ENCODE data around the gene GRB7.
"Not testable (repeated sequence)": the region's sequence is repeated elsewhere in the genome, so short reads cannot be mapped to it uniquely, and the experiment has no call there.

GRB7 gene

DNA sequence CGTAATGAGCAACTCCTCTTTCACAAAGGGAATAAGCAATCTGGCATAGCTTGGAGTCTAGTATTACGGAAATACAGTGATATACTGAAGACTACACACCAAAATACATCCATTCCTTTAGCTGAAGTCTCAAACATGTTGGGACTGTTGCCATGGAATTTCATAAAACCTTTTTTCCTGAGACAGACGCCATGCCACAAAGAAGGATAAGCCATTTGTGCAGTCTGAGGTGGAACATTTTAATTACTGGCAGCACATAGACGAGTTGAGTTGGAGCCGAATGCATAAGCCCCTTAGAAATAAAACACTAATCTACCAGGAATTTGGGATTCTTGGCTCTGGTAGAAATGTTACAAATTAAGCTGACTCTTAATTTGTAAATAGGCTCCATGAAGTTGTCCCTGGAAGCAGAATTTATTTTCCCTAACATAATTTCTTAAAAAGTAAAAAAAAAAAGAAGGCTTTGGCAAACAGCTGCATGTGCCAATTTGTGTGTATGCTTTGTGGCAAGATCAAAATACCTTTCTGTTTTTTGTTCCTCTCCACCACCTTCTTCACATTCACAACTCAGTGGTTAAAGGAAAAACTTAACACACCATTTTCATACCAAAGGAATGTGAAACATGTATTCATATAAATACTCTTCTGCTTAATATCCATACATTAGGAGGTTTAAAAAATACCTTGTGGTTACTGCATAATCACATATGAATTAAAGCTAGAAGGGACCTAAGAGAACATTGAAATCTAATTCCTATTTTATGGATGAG, 25.5 kb downstream of the GRB7 start:
- no peak overlapping the region for H3K4me3 ChIP-seq (ENCODE audit: control insufficient read depth in 1 of 7, extremely low read depth in 1 of 7, insufficient read depth in 4 of 7, low read depth in 2 of 7, low read length in 6 of 7)
- no peaks in the 10 kb centered on the region for H3K9me3 ChIP-seq (ENCODE audit: control extremely low read depth in 1 of 5, control insufficient read depth in 4 of 5, insufficient read depth in 2 of 5, low read depth in 1 of 5, low read length in 4 of 5)
- DNase-seq, result no peak
- no CpG with 5 or more reads among the region's 5 CpGs for WGBS (ENCODE audit: insufficient coverage)
- H3K4me1 ChIP-seq (ENCODE audit: control extremely low read depth in 1 of 4, control insufficient read depth in 4 of 4, insufficient read depth in 4 of 4, low read length in 3 of 4), result peaks cover 0 to 6% (median 4%) of the 10 kb centered on the region in 4 experiments
- H3K27ac ChIP-seq (ENCODE audit: insufficient read depth in 1 of 2, low read depth in 1 of 2, low read length in 2 of 2, poor library complexity in 1 of 2, severe bottlenecking in 2 of 2), result no peak overlapping the region
- ChIA-PET POLR2A (no interaction called here), CTCF (no interaction called here)
- H3K36me3 ChIP-seq (ENCODE audit: control insufficient read depth in 4 of 4, insufficient read depth in 4 of 4, low read length in 3 of 4), result no peaks in the 10 kb centered on the region
- peaks cover 0 to 11% (median 8%) of the 10 kb centered on the region in 5 experiments for H3K27me3 ChIP-seq (replicated peaks in 2 of 5; ENCODE audit: control insufficient read depth in 4 of 5, insufficient read depth in 5 of 5, low read length in 4 of 5)

DNA sequence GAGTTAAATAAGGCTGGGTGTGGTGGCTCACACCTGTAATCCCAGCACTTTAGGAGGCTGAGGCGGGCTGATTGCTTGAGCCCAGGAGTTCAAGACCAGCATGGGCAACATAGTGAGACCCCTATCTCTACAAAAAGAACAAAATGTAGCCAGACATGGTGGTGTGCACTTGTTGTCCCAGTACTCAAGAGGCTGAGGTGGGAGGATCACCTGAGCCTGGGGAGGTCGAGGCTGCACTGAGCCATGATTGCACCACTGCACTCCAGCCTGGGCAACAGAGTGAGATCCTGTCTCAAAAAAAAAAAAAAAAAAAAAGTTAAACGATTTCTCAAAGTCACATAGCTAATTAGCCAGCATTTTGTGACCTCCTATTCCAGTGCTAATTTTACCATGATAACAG, 26.4 kb downstream of the GRB7 start:
- H3K4me1 ChIP-seq (ENCODE audit: control extremely low read depth in 1 of 4, control insufficient read depth in 4 of 4, insufficient read depth in 4 of 4, low read length in 3 of 4); H3K4me3 ChIP-seq (ENCODE audit: control insufficient read depth in 1 of 7, extremely low read depth in 1 of 7, insufficient read depth in 4 of 7, low read depth in 2 of 7, low read length in 6 of 7); CTCF ChIA-PET; H3K36me3 ChIP-seq (ENCODE audit: control insufficient read depth in 4 of 4, insufficient read depth in 4 of 4, low read length in 3 of 4); POLR2A ChIA-PET; DNase-seq; H3K27ac ChIP-seq (ENCODE audit: insufficient read depth in 1 of 2, low read depth in 1 of 2, low read length in 2 of 2, poor library complexity in 1 of 2, severe bottlenecking in 2 of 2); H3K9me3 ChIP-seq (ENCODE audit: control extremely low read depth in 1 of 5, control insufficient read depth in 4 of 5, insufficient read depth in 2 of 5, low read depth in 1 of 5, low read length in 4 of 5): not testable (repeated sequence)
- WGBS (ENCODE audit: insufficient coverage), result no CpG with 5 or more reads among the region's 3 CpGs
- H3K27me3 ChIP-seq (replicated peaks in 2 of 5; ENCODE audit: control insufficient read depth in 4 of 5, insufficient read depth in 5 of 5, low read length in 4 of 5), result peaks cover 0 to 13% (median 8%) of the 10 kb centered on the region in 5 experiments

DNA sequence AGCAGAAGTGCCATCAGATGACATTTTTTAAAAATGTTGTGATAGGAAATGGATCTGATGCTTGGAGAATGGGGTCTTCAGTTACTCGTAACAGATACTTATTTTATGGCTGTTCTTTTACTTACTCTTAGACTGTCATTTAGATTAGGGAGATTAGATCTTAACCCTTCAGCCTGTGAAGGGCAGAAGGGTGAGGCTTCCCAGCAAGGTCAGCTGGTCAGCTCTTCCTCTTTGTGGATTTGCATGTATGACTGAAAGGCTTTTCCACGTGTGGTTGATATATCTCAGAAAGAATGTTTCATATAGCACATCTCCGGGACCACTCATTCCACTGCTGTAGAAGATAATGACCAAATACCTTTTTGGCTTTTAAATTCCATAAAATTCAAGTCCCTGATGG, 27.4 kb downstream of the GRB7 start:
- H3K4me3 ChIP-seq (ENCODE audit: control insufficient read depth in 1 of 7, extremely low read depth in 1 of 7, insufficient read depth in 4 of 7, low read depth in 2 of 7, low read length in 6 of 7), result no peak overlapping the region
- H3K27me3 ChIP-seq (replicated peaks in 2 of 5; ENCODE audit: control insufficient read depth in 4 of 5, insufficient read depth in 5 of 5, low read length in 4 of 5), result peaks cover 0 to 11% (median 9%) of the 10 kb centered on the region in 5 experiments
- 100% methylated on average over 1 of the region's 3 CpGs for WGBS (ENCODE audit: insufficient coverage)
- CTCF ChIA-PET, result interaction anchor here (1.2 kb wide), 1 partner anchor 16 kb away, joined by 3 read pairs; no protein-coding TSS in a partner anchor
- H3K9me3 ChIP-seq (ENCODE audit: control extremely low read depth in 1 of 5, control insufficient read depth in 4 of 5, insufficient read depth in 2 of 5, low read depth in 1 of 5, low read length in 4 of 5), result no peaks in the 10 kb centered on the region
- POLR2A ChIA-PET, result no interaction called here
- no peak overlapping the region for H3K27ac ChIP-seq (ENCODE audit: insufficient read depth in 1 of 2, low read depth in 1 of 2, low read length in 2 of 2, poor library complexity in 1 of 2, severe bottlenecking in 2 of 2)
- DNase-seq, result no peak
- no peaks in the 10 kb centered on the region for H3K4me1 ChIP-seq (ENCODE audit: control extremely low read depth in 1 of 4, control insufficient read depth in 4 of 4, insufficient read depth in 4 of 4, low read length in 3 of 4)
- H3K36me3 ChIP-seq (ENCODE audit: control insufficient read depth in 4 of 4, insufficient read depth in 4 of 4, low read length in 3 of 4), result no peaks in the 10 kb centered on the region

DNA sequence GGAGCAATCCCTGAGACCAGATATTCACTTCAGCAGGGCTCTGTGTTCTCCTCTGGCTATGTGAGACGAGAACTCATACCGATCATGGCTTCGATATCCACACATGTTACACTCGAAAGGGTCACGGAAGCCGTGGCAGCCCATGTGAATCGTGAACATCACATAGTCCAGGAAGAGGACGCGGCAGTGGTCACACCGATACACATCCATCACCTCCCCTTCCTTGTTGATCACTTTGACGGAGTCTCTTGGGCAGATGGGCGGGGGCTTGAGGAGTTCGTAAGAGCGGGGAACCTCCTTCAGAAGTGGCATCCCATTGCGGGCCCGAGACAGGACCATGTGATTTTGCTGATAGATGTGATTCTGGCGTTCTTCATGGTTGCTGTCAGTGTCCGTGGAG, 28.0 kb downstream of the GRB7 start:
- Histone ChIP-seq H3K4me1 (ENCODE audit: control extremely low read depth in 1 of 4, control insufficient read depth in 4 of 4, insufficient read depth in 4 of 4, low read length in 3 of 4) (no peaks in the 10 kb centered on the region), H3K9me3 (ENCODE audit: control extremely low read depth in 1 of 5, control insufficient read depth in 4 of 5, insufficient read depth in 2 of 5, low read depth in 1 of 5, low read length in 4 of 5) (no peaks in the 10 kb centered on the region)

DNA sequence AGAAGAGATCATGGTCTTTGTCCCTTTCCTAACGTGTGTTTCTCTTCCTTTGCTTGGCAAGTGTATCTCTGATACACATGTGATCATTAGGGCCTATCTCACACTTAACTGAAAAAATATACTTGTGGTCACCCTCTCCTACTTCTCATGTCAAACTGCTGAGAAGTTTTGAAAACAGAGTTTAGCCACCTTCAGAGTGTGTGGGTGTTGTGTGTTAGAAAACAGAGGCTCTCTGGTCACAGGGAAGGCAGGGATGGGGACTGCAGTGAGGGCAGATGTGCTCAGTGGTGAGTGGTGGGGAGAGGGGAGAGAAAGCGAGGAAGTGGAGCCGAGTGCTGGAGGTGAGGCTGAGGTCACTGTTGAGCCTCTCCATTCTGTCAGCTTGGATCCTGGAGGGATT, 29.4 kb downstream of the GRB7 start:
- Histone ChIP-seq H3K4me1 (ENCODE audit: control extremely low read depth in 1 of 4, control insufficient read depth in 4 of 4, insufficient read depth in 4 of 4, low read length in 3 of 4) (no peaks in the 10 kb centered on the region), H3K9me3 (ENCODE audit: control extremely low read depth in 1 of 5, control insufficient read depth in 4 of 5, insufficient read depth in 2 of 5, low read depth in 1 of 5, low read length in 4 of 5) (no peaks in the 10 kb centered on the region), H3K27ac (ENCODE audit: insufficient read depth in 1 of 2, low read depth in 1 of 2, low read length in 2 of 2, poor library complexity in 1 of 2, severe bottlenecking in 2 of 2) (no peak overlapping the region), H3K4me3 (ENCODE audit: control insufficient read depth in 1 of 7, extremely low read depth in 1 of 7, insufficient read depth in 4 of 7, low read depth in 2 of 7, low read length in 6 of 7) (no peak overlapping the region), H3K27me3 (replicated peaks in 2 of 5; ENCODE audit: control insufficient read depth in 4 of 5, insufficient read depth in 5 of 5, low read length in 4 of 5) (peaks cover 0 to 12% (median 8%) of the 10 kb centered on the region in 5 experiments), H3K36me3 (ENCODE audit: control insufficient read depth in 4 of 4, insufficient read depth in 4 of 4, low read length in 3 of 4) (no peaks in the 10 kb centered on the region)
- DNase-seq, result no peak
- ChIA-PET CTCF (interaction anchor here (1.1 kb wide), 1 partner anchor 12 kb away, joined by 3 read pairs; no protein-coding TSS in a partner anchor), POLR2A (no interaction called here)
- WGBS (ENCODE audit: insufficient coverage), result 83% methylated on average over 1 of the region's 3 CpGs

More for the DNA sequence above, 28.0 kb downstream of the GRB7 start:
- CTCF ChIA-PET, result no interaction called here
- DNase-seq, result no peak
- over 99% methylated on average over 18 of the region's 18 CpGs for WGBS (ENCODE audit: insufficient coverage)
- no peak overlapping the region for H3K4me3 ChIP-seq (ENCODE audit: control insufficient read depth in 1 of 7, extremely low read depth in 1 of 7, insufficient read depth in 4 of 7, low read depth in 2 of 7, low read length in 6 of 7)
- POLR2A ChIA-PET, result no interaction called here
- no peak overlapping the region for H3K27ac ChIP-seq (ENCODE audit: insufficient read depth in 1 of 2, low read depth in 1 of 2, low read length in 2 of 2, poor library complexity in 1 of 2, severe bottlenecking in 2 of 2)
- H3K27me3 ChIP-seq (replicated peaks in 2 of 5; ENCODE audit: control insufficient read depth in 4 of 5, insufficient read depth in 5 of 5, low read length in 4 of 5), result peaks cover 0 to 12% (median 10%) of the 10 kb centered on the region in 5 experiments
- H3K36me3 ChIP-seq (ENCODE audit: control insufficient read depth in 4 of 4, insufficient read depth in 4 of 4, low read length in 3 of 4), result no peaks in the 10 kb centered on the region

DNA sequence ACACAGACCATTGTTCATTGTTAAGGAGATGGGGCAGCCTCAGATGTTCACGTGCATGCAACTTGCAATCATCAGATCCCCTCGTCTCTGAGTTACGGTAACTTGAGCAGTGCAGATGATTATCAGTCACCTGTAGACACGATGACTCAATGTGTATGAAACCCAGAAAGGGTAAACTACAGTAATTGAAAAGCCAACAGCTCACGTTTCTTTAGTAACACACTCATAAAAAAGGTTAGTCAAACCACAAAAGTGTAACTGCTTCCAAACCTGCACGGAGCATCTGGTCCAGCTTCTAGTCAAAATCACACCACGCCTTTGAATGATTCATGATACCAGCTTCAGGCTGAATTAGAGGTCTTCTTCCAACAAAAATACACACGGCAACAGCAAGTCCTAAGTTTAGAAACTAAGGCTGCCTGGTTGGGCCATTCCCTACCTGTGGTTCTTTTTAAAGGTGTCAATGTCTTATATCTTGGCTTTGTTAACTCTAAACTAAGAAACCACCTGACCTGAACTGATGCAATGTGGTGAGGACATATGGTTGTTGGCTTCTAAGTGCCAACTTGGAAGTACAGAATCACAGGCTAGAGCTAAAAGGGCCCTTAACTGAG, 32.3 kb downstream of the GRB7 start:
- Histone ChIP-seq H3K4me1 (ENCODE audit: control extremely low read depth in 1 of 4, control insufficient read depth in 4 of 4, insufficient read depth in 4 of 4, low read length in 3 of 4) (no peaks in the 10 kb centered on the region), H3K4me3 (ENCODE audit: control insufficient read depth in 1 of 7, extremely low read depth in 1 of 7, insufficient read depth in 4 of 7, low read depth in 2 of 7, low read length in 6 of 7) (no peak overlapping the region), H3K27ac (ENCODE audit: insufficient read depth in 1 of 2, low read depth in 1 of 2, low read length in 2 of 2, poor library complexity in 1 of 2, severe bottlenecking in 2 of 2) (no peak overlapping the region), H3K36me3 (ENCODE audit: control insufficient read depth in 4 of 4, insufficient read depth in 4 of 4, low read length in 3 of 4) (no peaks in the 10 kb centered on the region), H3K27me3 (replicated peaks in 2 of 5; ENCODE audit: control insufficient read depth in 4 of 5, insufficient read depth in 5 of 5, low read length in 4 of 5) (peaks cover 0 to 24% (median 12%) of the 10 kb centered on the region in 5 experiments), H3K9me3 (ENCODE audit: control extremely low read depth in 1 of 5, control insufficient read depth in 4 of 5, insufficient read depth in 2 of 5, low read depth in 1 of 5, low read length in 4 of 5) (no peaks in the 10 kb centered on the region)
- ChIA-PET CTCF (interaction anchor here (1.0 kb wide), 1 partner anchor 11 kb away, joined by 4 read pairs; no protein-coding TSS in a partner anchor), POLR2A (no interaction called here)
- WGBS (ENCODE audit: insufficient coverage), result 99% methylated on average over 5 of the region's 8 CpGs
- DNase-seq, result no peak

DNA sequence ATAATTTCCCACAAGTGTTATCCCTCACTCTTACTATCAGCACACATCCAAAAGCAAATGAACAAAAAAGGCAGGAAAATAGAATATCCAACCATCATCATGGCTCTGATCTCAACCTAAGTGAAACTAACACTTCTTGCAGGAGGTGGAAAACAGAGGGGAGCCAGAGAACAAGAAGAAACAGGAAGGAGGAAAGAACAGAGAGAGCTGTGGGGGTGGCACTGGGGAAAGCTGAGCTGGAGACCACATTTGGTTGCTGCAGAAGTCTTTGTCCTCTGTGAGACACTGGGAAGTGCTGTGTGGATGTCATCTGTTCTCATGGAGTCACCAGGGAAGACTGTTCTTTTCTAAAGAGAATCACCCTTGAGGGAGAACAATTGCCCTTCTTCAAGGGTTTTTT, 34.7 kb downstream of the GRB7 start:
- no peak overlapping the region for H3K27ac ChIP-seq (ENCODE audit: insufficient read depth in 1 of 2, low read depth in 1 of 2, low read length in 2 of 2, poor library complexity in 1 of 2, severe bottlenecking in 2 of 2)
- no peaks in the 10 kb centered on the region for H3K4me1 ChIP-seq (ENCODE audit: control extremely low read depth in 1 of 4, control insufficient read depth in 4 of 4, insufficient read depth in 4 of 4, low read length in 3 of 4)
- H3K36me3 ChIP-seq (ENCODE audit: control insufficient read depth in 4 of 4, insufficient read depth in 4 of 4, low read length in 3 of 4), result no peaks in the 10 kb centered on the region
- H3K4me3 ChIP-seq (ENCODE audit: control insufficient read depth in 1 of 7, extremely low read depth in 1 of 7, insufficient read depth in 4 of 7, low read depth in 2 of 7, low read length in 6 of 7), result no peak overlapping the region
- POLR2A ChIA-PET, result no interaction called here
- DNase-seq, result no peak
- H3K9me3 ChIP-seq (ENCODE audit: control extremely low read depth in 1 of 5, control insufficient read depth in 4 of 5, insufficient read depth in 2 of 5, low read depth in 1 of 5, low read length in 4 of 5), result no peaks in the 10 kb centered on the region
- H3K27me3 ChIP-seq (replicated peaks in 2 of 5; ENCODE audit: control insufficient read depth in 4 of 5, insufficient read depth in 5 of 5, low read length in 4 of 5), result peaks cover 0 to 26% (median 15%) of the 10 kb centered on the region in 5 experiments
- CTCF ChIA-PET, result no interaction called here

All from common myeloid progenitor, CD34-positive (primary cell).